ENCODE measurements around the gene SF3B4. TPM values are rescaled to one million over a fixed set of nuclear protein-coding genes. Genes with fewer than 3 reads are reported as not detected.

SF3B4 gene
- total and polyA plus RNA-seq, 2 of the 8 experiments (the other 6 are each of a cell fraction or from before 2014, with no cell fraction given), result 81.1 to 122 TPM

GRCh38 chr1:149925345-149925744, 2.3 kb downstream of the SF3B4 start:
- H2BK20ac ChIP-seq (ENCODE audit: low read length), result no peak overlapping the region
- H3K27ac ChIP-seq (ENCODE audit: low read depth, low read length), result no peak overlapping the region
- H2BK120ac ChIP-seq (replicated peaks; ENCODE audit: low read depth, low read length), result no peak overlapping the region
- no peak for FAIRE-seq
- peaks cover 5% of the 10 kb centered on the region for H3K23me2 ChIP-seq (ENCODE audit: low read depth, low read length)
- H3K4ac ChIP-seq (replicated peaks; ENCODE audit: insufficient read length, low read depth, low read length), result no peak overlapping the region
- no peak overlapping the region for H3K56ac ChIP-seq (replicated peaks; ENCODE audit: insufficient read length, low read depth, low read length)
- H3K4me1 ChIP-seq (replicated peaks in 1 of 4; ENCODE audit: control insufficient read depth in 3 of 4, insufficient read depth in 4 of 4, low read length in 3 of 4), result peaks cover 0 to 8% (median 4%) of the 10 kb centered on the region in 4 experiments; a peak in 4 of 7 replicates
- no peaks in the 10 kb centered on the region for H4K20me1 ChIP-seq (replicated peaks in 1 of 2; ENCODE audit: control insufficient read depth in 1 of 2, insufficient read depth in 2 of 2, low read length in 2 of 2)
- H3K9ac ChIP-seq (replicated peaks in 1 of 4; ENCODE audit: extremely low read depth in 1 of 4, low read depth in 3 of 4, low read length in 3 of 4), result no peak overlapping the region
- no peak overlapping the region for H4K8ac ChIP-seq (ENCODE audit: extremely low read depth, insufficient read depth, low read length)
- peaks cover 8 to 28% of the 10 kb centered on the region in 2 experiments for H3K79me2 ChIP-seq (ENCODE audit: control insufficient read depth in 1 of 2, insufficient read depth in 2 of 2, low read length in 2 of 2)
- no peak overlapping the region for H3K18ac ChIP-seq (ENCODE audit: extremely low read depth, low read length)
- no peaks in the 10 kb centered on the region for H3K9me3 ChIP-seq (ENCODE audit: insufficient read depth in 2 of 2, low read depth in 1 of 2, low read length in 1 of 2)
- H2AK5ac ChIP-seq (ENCODE audit: low read depth, low read length), result no peak overlapping the region
- no peak overlapping the region for H2BK15ac ChIP-seq (ENCODE audit: low read length)
- H3K79me1 ChIP-seq (ENCODE audit: low read depth, low read length), result peaks cover 5% of the 10 kb centered on the region
- 88% methylated on average over 3 of the region's 3 CpGs; no CpG with 5 or more reads in 1 of the 2 experiments for WGBS, 2 experiments (ENCODE audit: extremely low coverage in 1 of 2, insufficient coverage in 1 of 2, insufficient read length in 1 of 2, insufficient replicate concordance in 2 of 2, low coverage in 1 of 2, low lambda C conversion rate in 2 of 2, missing lambda C conversion rate in 1 of 2)
- H2BK12ac ChIP-seq (ENCODE audit: low read depth, low read length), result no peak overlapping the region
- no peak overlapping the region for H3K4me3 ChIP-seq (ENCODE audit: extremely low read depth in 1 of 4, insufficient read depth in 2 of 4, low read depth in 3 of 4, low read length in 4 of 4)
- DNase-seq (ENCODE audit: low read depth in 1 of 2, low spot score in 2 of 2), result no peak
- no peak overlapping the region for H3K23ac ChIP-seq (ENCODE audit: insufficient read length)
- ChIA-PET CTCF (ENCODE audit: partially characterized antibody) (interaction anchor here (1.0 kb wide), 1 partner anchor 11 kb away, joined by 3 read pairs; no protein-coding TSS in a partner anchor), POLR2A (ENCODE audit: partially characterized antibody) (interaction anchor here (0.7 to 1.9 kb wide), 3 partner anchors 9 to 37 kb away, joined by 3 to 7 read pairs (median 5); partner anchors contain the start of gene BOLA1)
- no peak overlapping the region for H3K4me2 ChIP-seq (ENCODE audit: insufficient read depth in 1 of 2, low read depth in 2 of 2, low read length in 2 of 2)
- peaks cover 19 to 41% (median 39%) of the 10 kb centered on the region in 4 experiments for H3K36me3 ChIP-seq (ENCODE audit: control insufficient read depth in 2 of 4, insufficient read depth in 4 of 4, low read length in 3 of 4)
- H2BK5ac ChIP-seq (ENCODE audit: low read depth, low read length), result no peak overlapping the region
- H4K91ac ChIP-seq (replicated peaks; ENCODE audit: insufficient read length, low read length), result no peak overlapping the region
- no peak overlapping the region for H2AFZ ChIP-seq (ENCODE audit: low read length)
- H3K14ac ChIP-seq (ENCODE audit: insufficient read length), result no peak overlapping the region
- H3K27me3 ChIP-seq (replicated peaks in 1 of 4; ENCODE audit: control insufficient read depth in 3 of 4, extremely low read depth in 1 of 4, insufficient read depth in 3 of 4, low read length in 3 of 4), result no peaks in the 10 kb centered on the region
- H4K5ac ChIP-seq (ENCODE audit: insufficient read length, low read depth, low read length), result no peak overlapping the region
- TF ChIP-seq EGR1 (IDR thresholded peaks at IDR 0.05; ENCODE audit: borderline replicate concordance, low read depth, low read length) (no peak), KDM5A (IDR thresholded peaks at IDR 0.05; ENCODE audit: low read length) (no peak), KDM4A (IDR thresholded peaks at IDR 0.05; ENCODE audit: low read depth, low read length, severe bottlenecking) (no peak), FOSL1 (IDR thresholded peaks at IDR 0.05; ENCODE audit: insufficient read depth, low read depth, low read length) (no peak), NANOG (IDR thresholded peaks at IDR 0.05; ENCODE audit: insufficient read depth, low read depth, low read length, poor library complexity, severe bottlenecking) (no peak), ATF3 (IDR thresholded peaks at IDR 0.05; ENCODE audit: insufficient read depth, low read depth, low read length) (no peak)

Measured in H1 (cell line).